Ovary (tissue), 10 donors: ENCODE data around the gene XPNPEP3. TPM values are rescaled to one million over a fixed set of nuclear protein-coding genes. Genes with fewer than 3 reads are reported as not detected.

ENCODE experiments used
- DNase-seq, 5 donors: peaks; one replicate each; pipeline ENCODE4 v3.0.0-alpha.2; 2019 to 2020
- H3K27ac ChIP-seq, 2 donors: fragments of 200-600 bp; one replicate each; pipeline versions ENCODE4 v1.5.1 to v1.8.0; 2019 to 2022
- H3K27me3 ChIP-seq: fragments of 200-600 bp; one replicate; pipeline ENCODE4 v1.8.0; 2022
- H3K36me3 ChIP-seq: fragments of 200-600 bp; sonication (generic); one replicate; pipeline ENCODE4 v1.5.1; 2019
- H3K4me1 ChIP-seq: one replicate; pipeline ENCODE4 v1.8.1; 2013; ENCODE audit warnings: mild to moderate bottlenecking, moderate library complexity; ENCODE audit not compliant: insufficient read depth
- H3K4me3 ChIP-seq: fragments of 200-600 bp; sonication (generic); one replicate; pipeline ENCODE4 v1.5.1; 2017
- H3K9me3 ChIP-seq, 2 donors: fragments of 200-600 bp in 1 of 2; sonication (generic) in 1 of 2; one replicate each; pipeline versions ENCODE4 v1.5.1 to v1.8.1; 2013 to 2019; ENCODE audit warnings: mild to moderate bottlenecking in 1 of 2, moderate library complexity in 1 of 2
- CTCF ChIP-seq, 3 donors: fragments of 450-650 bp in 2 of 3; fragments of 200-600 bp in 1 of 3; IDR thresholded peaks; one replicate each; pipeline versions ENCODE4 v1.5.1 to v1.8.0; 2016 to 2022; ENCODE audit warnings: antibody characterized with exemption in 3 of 3, mild to moderate bottlenecking in 1 of 3
- EP300 ChIP-seq: sonication (generic); formaldehyde crosslinking; IDR thresholded peaks from one replicate; pipeline ENCODE4 v1.6.1; 2017; ENCODE audit warnings: antibody characterized with exemption
- POLR2A ChIP-seq: fragments of 450-650 bp; IDR thresholded peaks from one replicate; pipeline ENCODE4 v1.6.1; 2017; ENCODE audit warnings: antibody characterized with exemption, mild to moderate bottlenecking, moderate library complexity
- WGBS, 3 donors: extraction: QIAGEN DNeasy Blood & Tissue Kit in 1 of 3; methylation state at CpG; one replicate each; pipeline versions ENCODE4 v1.1.5 to v1.1.7; 2013 to 2017; 5-methylcytosine and 5-hydroxymethylcytosine counted together
- intact Hi-C, 4 donors: fragments of 100-400 bp; cut with DNase I; formaldehyde crosslinking; loops; one replicate each; pipeline versions ENCODE4 v1.11.0 to v1.15.1; 2022 to 2023
- long read RNA-seq, 3 donors: library from polyadenylated mRNA in 2 of 3; unstranded in 2 of 3; transcript quantifications; one replicate each; pipeline ENCODE4 v2.0.0 and lab custom pipeline, GENCODE V29; 2021 to 2026
- polyA plus RNA-seq, 2 donors: library from polyadenylated mRNA; stranded (reverse); fragments of 200-250 nt in 1 of 2; fragments of 350-450 nt in 1 of 2; fragmentation: Illumina TruSeq in 1 of 2; extraction: RNeasy Lipid Tissue Mini Kit (QIAGEN cat#74804) in 1 of 2; gene quantifications; one replicate each; pipeline ENCODE4 v1.2.3, GENCODE V29; 2013 to 2014
- total RNA-seq, 7 donors: library from RNA; depleted of rRNA in 2 of 7; stranded (reverse); fragments of >200 nt in 2 of 7; fragmentation: NEBNext Ultra II Directional in 3 of 7; extraction: Animal tissue kit (Norgen Biotek cat#: 25700) in 3 of 7; gene quantifications; one replicate each; pipeline versions ENCODE4 v1.1.0 to v1.2.4, GENCODE V29; 2016 to 2023
- donor health status: DM: no; HTN: no; CAD: no; lungs with moderate emphysema.
- donor health status: DM: no; HTN: no; CAD: no.
- donor health status: Bipolar disorder and iron deficiency.
- donor health status: DM: yes; HTN: yes; CAD: no.
- donor health status: DM: no; HTN: no; CAD: no.
- donor health status: DM: yes; HTN: yes; CAD: no.

The XPNPEP3 gene
- total RNA-seq, result 10 to 100 TPM; 12.4 to 28.8 (median 21.3) TPM
- 10 to 100 TPM in 1 of 2 donors, 1 to 10 TPM in 1; 7.4 to 12.9 TPM for polyA plus RNA-seq
- long read RNA-seq, donor 1, full-length matches to known transcripts, result 4 of 36 reads
- long read RNA-seq, donor 1, partial matches to known transcripts, result 6 of 36 reads
- long read RNA-seq, donor 1, other reads (novel, unspliced or antisense), result 26 of 36 reads
- long read RNA-seq, donor 2, full-length matches to known transcripts, result 9 of 9 reads
- long read RNA-seq, donor 2, partial matches to known transcripts, result 0 of 9 reads
- long read RNA-seq, donor 2, other reads (novel, unspliced or antisense), result 0 of 9 reads
- long read RNA-seq, donor 3, full-length matches to known transcripts, result 5 of 23 reads
- long read RNA-seq, donor 3, partial matches to known transcripts, result 4 of 23 reads
- long read RNA-seq, donor 3, other reads (novel, unspliced or antisense), result 14 of 23 reads

DNA sequence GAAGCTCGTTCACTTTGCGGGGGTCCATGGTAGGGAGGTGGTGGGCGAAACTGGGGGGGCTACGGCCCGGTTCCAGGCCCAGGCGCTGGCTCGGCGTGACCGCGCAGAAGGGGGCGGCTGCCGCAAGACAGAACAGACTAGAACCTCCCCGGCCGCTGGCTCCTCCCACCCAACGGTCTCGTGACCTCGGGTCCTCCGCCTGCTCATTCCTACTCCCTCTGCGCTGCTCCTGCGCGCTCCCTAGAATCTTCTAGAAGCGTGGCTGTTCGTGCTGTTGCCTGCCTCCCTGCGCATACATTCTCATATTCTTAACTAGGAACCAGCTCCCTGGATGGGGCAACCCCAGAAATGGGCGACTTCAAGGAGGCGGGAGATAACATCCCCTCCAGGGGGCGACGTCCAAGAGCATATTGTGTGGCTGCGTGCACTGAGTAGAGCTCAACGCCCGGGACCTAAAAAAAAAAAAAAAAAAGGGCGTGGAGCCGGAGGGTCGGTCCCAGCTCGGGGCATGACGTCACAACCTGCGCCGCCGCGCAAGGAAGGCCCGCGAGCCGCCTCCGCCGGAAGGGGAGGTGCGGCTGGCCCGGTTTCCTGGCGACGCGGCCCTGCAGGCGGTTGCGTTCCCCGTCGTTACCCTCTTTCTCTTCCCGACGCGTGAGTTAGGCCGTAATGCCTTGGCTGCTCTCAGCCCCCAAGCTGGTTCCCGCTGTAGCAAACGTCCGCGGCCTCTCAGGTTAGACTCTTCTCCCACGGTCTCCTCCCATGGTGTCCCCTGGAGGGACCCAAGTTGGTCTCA is at the start of gene XPNPEP3, which contains the start of gene ST13:
TSS of gene XPNPEP3 (plus strand) at position 636 of the 796 bp plus-strand sequence. CDS start at position 670, 34 bp downstream.
TSS of gene ST13 (minus strand) at position 127 of the 796 bp plus-strand sequence. CDS start at position 28, 99 bp downstream.
- no peaks in the 10 kb centered on the region for H3K36me3 ChIP-seq
- no peaks in the 10 kb centered on the region for H3K9me3 ChIP-seq
- WGBS, 3 donors, result 0 to 1% (median 1%) methylated on average over 62 to 63 of the region's 63 CpGs
- H3K27ac ChIP-seq, result peak within 1 kb of the TSS; percentile 98
- TF ChIP-seq CTCF (IDR thresholded peaks at IDR 0.05) (peak in 2 of 3 donors; percentile 25 to 38), EP300 (no peak), POLR2A (peak; percentile 75)
- peak within 1 kb of the TSS; percentile 99 for H3K4me3 ChIP-seq
- intact Hi-C loops, result no loop called here
- H3K27me3 ChIP-seq, result no peaks in the 10 kb centered on the region
- peak; percentile 98 to 99 (median 98) for DNase-seq
- peaks cover 4% of the 10 kb centered on the region for H3K4me1 ChIP-seq

DNA sequence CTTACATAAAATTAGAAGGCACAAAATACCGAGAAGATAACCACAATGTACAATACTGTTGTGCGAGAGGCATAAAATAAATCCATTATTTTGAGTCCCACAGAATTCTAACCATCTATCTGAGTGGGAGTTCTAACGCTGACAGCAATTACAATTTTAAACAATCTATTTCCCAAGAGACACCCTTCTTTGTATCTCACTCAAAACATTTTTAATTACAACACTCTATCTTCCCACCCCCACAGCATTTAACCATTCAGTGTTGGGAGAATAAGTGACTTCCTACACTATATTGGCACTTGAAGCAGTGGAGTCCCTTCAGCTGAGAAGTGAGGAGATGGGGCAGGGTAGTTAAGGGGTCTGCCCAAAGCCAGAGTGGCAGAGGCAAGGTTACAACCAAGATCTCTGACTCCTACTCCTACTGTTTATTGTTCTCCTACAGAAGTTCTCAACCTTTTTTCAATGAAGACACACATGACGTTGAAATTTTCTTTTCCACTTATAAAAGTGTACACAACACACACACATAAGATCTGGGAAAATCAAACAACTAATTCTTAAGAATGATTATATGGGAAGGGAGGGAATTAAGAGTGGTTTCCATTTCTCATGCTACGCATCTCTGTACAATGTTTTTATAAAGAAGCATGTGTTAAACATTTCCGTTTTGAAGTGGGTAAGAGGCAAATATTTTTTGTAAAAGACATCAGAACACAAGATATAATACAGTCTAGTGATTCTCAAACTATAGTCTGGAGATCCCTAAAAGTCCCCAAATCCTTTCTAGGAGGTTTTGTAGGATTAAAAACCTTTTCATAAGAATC is 48.7 kb upstream of the XPNPEP3 start:
- intact Hi-C loops, result no loop called here
- DNase-seq, result no peak
- Histone ChIP-seq H3K4me1 (peaks cover 12% of the 10 kb centered on the region), H3K9me3 (no peaks in the 10 kb centered on the region), H3K27ac (no peak overlapping the region), H3K27me3 (no peaks in the 10 kb centered on the region), H3K36me3 (no peaks in the 10 kb centered on the region), H3K4me3 (no peak overlapping the region)
- TF ChIP-seq CTCF (IDR thresholded peaks at IDR 0.05), result no peak
- no peak for TF ChIP-seq EP300
- TF ChIP-seq POLR2A, result no peak
- 13 to 28% (median 16%) methylated on average over 6 of the region's 6 CpGs for WGBS, 3 donors

- Histone ChIP-seq H3K4me3 (no peak overlapping the region), H3K27me3 (no peaks in the 10 kb centered on the region), H3K9me3 (no peaks in the 10 kb centered on the region), H3K27ac (no peak overlapping the region), H3K4me1 (peaks cover 12% of the 10 kb centered on the region), H3K36me3 (no peaks in the 10 kb centered on the region)
- no peak for DNase-seq
- intact Hi-C loops, result no loop called here
- no peak for TF ChIP-seq POLR2A
- no peak for TF ChIP-seq CTCF (IDR thresholded peaks at IDR 0.05)
- TF ChIP-seq EP300, result no peak
Observed at GRCh38 chr22:40813912-40814315, 43.0 kb upstream of the XPNPEP3 start.

DNA sequence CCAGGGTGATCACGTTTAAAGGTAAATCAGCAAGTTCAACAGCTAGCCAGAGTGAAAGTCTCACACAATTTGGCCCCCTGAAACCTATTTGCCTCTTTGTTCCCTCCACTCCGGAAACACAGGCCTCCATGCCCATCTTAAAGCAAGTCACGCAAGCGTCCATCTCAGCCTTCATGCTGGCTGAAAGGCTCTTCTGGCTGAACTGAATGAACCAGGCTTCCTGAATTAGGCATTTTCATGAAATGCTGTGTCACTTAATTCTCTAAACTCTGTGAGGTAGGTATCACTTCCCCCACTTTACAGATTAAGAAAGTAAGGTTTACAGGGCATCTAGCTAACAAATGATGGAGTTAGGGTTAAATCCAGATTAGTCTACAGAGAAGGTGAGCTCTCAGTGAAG is 39.2 kb upstream of the XPNPEP3 start:
- TF ChIP-seq POLR2A (no peak), EP300 (no peak), CTCF (IDR thresholded peaks at IDR 0.05) (no peak)
- peak overlapping the region; percentile 81 for H3K4me3 ChIP-seq
- intact Hi-C loops, result no loop called here
- H3K36me3 ChIP-seq, result no peaks in the 10 kb centered on the region
- 31 to 52% (median 48%) methylated on average over 4 of the region's 4 CpGs for WGBS, 3 donors
- H3K27ac ChIP-seq, result peak overlapping the region in 1 of 2 donors; percentile 23
- no peak for DNase-seq
- H3K9me3 ChIP-seq, result no peaks in the 10 kb centered on the region
- H3K4me1 ChIP-seq, result peaks cover 9% of the 10 kb centered on the region
- H3K27me3 ChIP-seq, result no peaks in the 10 kb centered on the region
